ENCODE measurements around the gene CLPTM1L. TPM values are rescaled to one million over a fixed set of nuclear protein-coding genes. Genes with fewer than 3 reads are reported as not detected.

The CLPTM1L gene
- total RNA-seq, 1 donor from 2014 or later: 84.8 TPM

GRCh38 chr5:1371218-1371971, 26.5 kb upstream of the CLPTM1L start:
- no peak for TF ChIP-seq CTCF (conservative IDR thresholded peaks at IDR 0.05)
- Mint-ChIP-seq H3K4me1 (ENCODE audit: unreplicated experiment) (no peaks in the 10 kb centered on the region), H3K4me3 (no peak overlapping the region), H3K27me3 (peaks cover 81% of the 10 kb centered on the region), H3K27ac (no peak overlapping the region), H3K36me3 (no peaks in the 10 kb centered on the region), H3K9me3 (no peaks in the 10 kb centered on the region)
- DNase-seq (ENCODE audit: extremely low spot score, unreplicated experiment): no peak

GRCh38 chr5:1370006-1370405, 25.1 kb upstream of the CLPTM1L start:
- H3K9me3 Mint-ChIP-seq: no peaks in the 10 kb centered on the region
- no peak overlapping the region for H3K27ac Mint-ChIP-seq
- TF ChIP-seq CTCF (conservative IDR thresholded peaks at IDR 0.05): no peak
- H3K4me3 Mint-ChIP-seq: no peak overlapping the region
- peaks cover 81% of the 10 kb centered on the region for H3K27me3 Mint-ChIP-seq
- no peaks in the 10 kb centered on the region for H3K4me1 Mint-ChIP-seq (ENCODE audit: unreplicated experiment)
- no peak for DNase-seq (ENCODE audit: extremely low spot score, unreplicated experiment)
- no peaks in the 10 kb centered on the region for H3K36me3 Mint-ChIP-seq

GRCh38 chr5:1368756-1369155, 23.9 kb upstream of the CLPTM1L start:
- H3K4me1 Mint-ChIP-seq (ENCODE audit: unreplicated experiment): no peaks in the 10 kb centered on the region
- H3K4me3 Mint-ChIP-seq: no peak overlapping the region
- no peaks in the 10 kb centered on the region for H3K36me3 Mint-ChIP-seq
- peaks cover 86% of the 10 kb centered on the region for H3K27me3 Mint-ChIP-seq
- no peak for TF ChIP-seq CTCF (conservative IDR thresholded peaks at IDR 0.05)
- no peak overlapping the region for H3K27ac Mint-ChIP-seq
- DNase-seq (ENCODE audit: extremely low spot score, unreplicated experiment): no peak
- no peaks in the 10 kb centered on the region for H3K9me3 Mint-ChIP-seq

GRCh38 chr5:1368236-1368635, 23.3 kb upstream of the CLPTM1L start:
- no peaks in the 10 kb centered on the region for H3K36me3 Mint-ChIP-seq
- H3K4me3 Mint-ChIP-seq: no peak overlapping the region
- no peak overlapping the region for H3K27ac Mint-ChIP-seq
- H3K4me1 Mint-ChIP-seq (ENCODE audit: unreplicated experiment): no peaks in the 10 kb centered on the region
- H3K9me3 Mint-ChIP-seq: no peaks in the 10 kb centered on the region
- TF ChIP-seq CTCF (conservative IDR thresholded peaks at IDR 0.05): no peak
- peaks cover 88% of the 10 kb centered on the region for H3K27me3 Mint-ChIP-seq
- no peak for DNase-seq (ENCODE audit: extremely low spot score, unreplicated experiment)

- Mint-ChIP-seq H3K36me3 (no peaks in the 10 kb centered on the region), H3K4me3 (no peak overlapping the region)
- no peak for TF ChIP-seq CTCF (conservative IDR thresholded peaks at IDR 0.05)
Observed at GRCh38 chr5:1367149-1367548, 22.2 kb upstream of the CLPTM1L start.

More at GRCh38 chr5:1367149-1367548, 22.2 kb upstream of the CLPTM1L start:
- Mint-ChIP-seq H3K9me3 (no peaks in the 10 kb centered on the region), H3K27ac (no peak overlapping the region), H3K27me3 (peaks cover 84% of the 10 kb centered on the region), H3K4me1 (ENCODE audit: unreplicated experiment) (no peaks in the 10 kb centered on the region)
- DNase-seq (ENCODE audit: extremely low spot score, unreplicated experiment): no peak

Measured in type B pancreatic cell (in vitro differentiated cells).